ENCODE measurements around the gene SLC36A2. TPM values are rescaled to one million over a fixed set of nuclear protein-coding genes. Genes with fewer than 3 reads are reported as not detected.
"Not testable (repeated sequence)": the region's sequence is repeated elsewhere in the genome, so short reads cannot be mapped to it uniquely, and the experiment has no call there.

Gene SLC36A2
- polyA plus RNA-seq, 2 donors, result not detected

GRCh38 chr5:151313357-151313756 is 34.0 kb downstream of the SLC36A2 start:
- no peak overlapping the region for H3K4me3 ChIP-seq (ENCODE audit: low read depth in 1 of 2, low read length in 2 of 2)
- H3K9me3 ChIP-seq (ENCODE audit: control insufficient read depth in 2 of 2, insufficient read depth in 1 of 2, low read depth in 1 of 2, low read length in 1 of 2), result no peaks in the 10 kb centered on the region
- H3K27ac ChIP-seq (ENCODE audit: low read depth in 2 of 2, low read length in 1 of 2), result no peak overlapping the region
- no peaks in the 10 kb centered on the region for H3K4me1 ChIP-seq (ENCODE audit: control insufficient read depth in 2 of 2, insufficient read depth in 2 of 2, low read length in 1 of 2)
- 38 to 40% methylated on average over 2 of the region's 2 CpGs for WGBS, 2 donors
- no peaks in the 10 kb centered on the region for H3K36me3 ChIP-seq (ENCODE audit: control insufficient read depth in 2 of 2, insufficient read depth in 2 of 2, low read length in 1 of 2)
- H3K27me3 ChIP-seq (ENCODE audit: control insufficient read depth in 1 of 2, insufficient read depth in 2 of 2, low read length in 2 of 2), result no peaks in the 10 kb centered on the region

- Histone ChIP-seq H3K9me3 (ENCODE audit: control insufficient read depth in 2 of 2, insufficient read depth in 1 of 2, low read depth in 1 of 2, low read length in 1 of 2) (no peaks in the 10 kb centered on the region), H3K4me3 (ENCODE audit: low read depth in 1 of 2, low read length in 2 of 2) (no peak overlapping the region), H3K4me1 (ENCODE audit: control insufficient read depth in 2 of 2, insufficient read depth in 2 of 2, low read length in 1 of 2) (no peaks in the 10 kb centered on the region), H3K36me3 (ENCODE audit: control insufficient read depth in 2 of 2, insufficient read depth in 2 of 2, low read length in 1 of 2) (no peaks in the 10 kb centered on the region), H3K27me3 (ENCODE audit: control insufficient read depth in 1 of 2, insufficient read depth in 2 of 2, low read length in 2 of 2) (no peaks in the 10 kb centered on the region), H3K27ac (ENCODE audit: low read depth in 2 of 2, low read length in 1 of 2) (no peak overlapping the region)
- 72 to 78% methylated on average over 5 of the region's 5 CpGs for WGBS, 2 donors
Observed at GRCh38 chr5:151312756-151313324, 34.5 kb downstream of the SLC36A2 start.

GRCh38 chr5:151310932-151311331 is 36.4 kb downstream of the SLC36A2 start:
- no peak overlapping the region for H3K27ac ChIP-seq (ENCODE audit: low read depth in 2 of 2, low read length in 1 of 2)
- no peak overlapping the region for H3K4me3 ChIP-seq (ENCODE audit: low read depth in 1 of 2, low read length in 2 of 2)
- no peaks in the 10 kb centered on the region for H3K36me3 ChIP-seq (ENCODE audit: control insufficient read depth in 2 of 2, insufficient read depth in 2 of 2, low read length in 1 of 2)
- H3K9me3 ChIP-seq (ENCODE audit: control insufficient read depth in 2 of 2, insufficient read depth in 1 of 2, low read depth in 1 of 2, low read length in 1 of 2), result no peaks in the 10 kb centered on the region
- no peaks in the 10 kb centered on the region for H3K4me1 ChIP-seq (ENCODE audit: control insufficient read depth in 2 of 2, insufficient read depth in 2 of 2, low read length in 1 of 2)
- H3K27me3 ChIP-seq (ENCODE audit: control insufficient read depth in 1 of 2, insufficient read depth in 2 of 2, low read length in 2 of 2), result no peaks in the 10 kb centered on the region

- not testable (repeated sequence) for H3K27ac ChIP-seq (ENCODE audit: low read depth in 2 of 2, low read length in 1 of 2); H3K27me3 ChIP-seq (ENCODE audit: control insufficient read depth in 1 of 2, insufficient read depth in 2 of 2, low read length in 2 of 2); H3K4me1 ChIP-seq (ENCODE audit: control insufficient read depth in 2 of 2, insufficient read depth in 2 of 2, low read length in 1 of 2); H3K9me3 ChIP-seq (ENCODE audit: control insufficient read depth in 2 of 2, insufficient read depth in 1 of 2, low read depth in 1 of 2, low read length in 1 of 2); H3K4me3 ChIP-seq (ENCODE audit: low read depth in 1 of 2, low read length in 2 of 2); H3K36me3 ChIP-seq (ENCODE audit: control insufficient read depth in 2 of 2, insufficient read depth in 2 of 2, low read length in 1 of 2)
- WGBS, 2 donors, result 88 to 96% methylated on average over 15 of the region's 15 CpGs
Observed at GRCh38 chr5:151309821-151310220, 37.5 kb downstream of the SLC36A2 start.

- not testable (repeated sequence) for H3K27me3 ChIP-seq (ENCODE audit: control insufficient read depth in 1 of 2, insufficient read depth in 2 of 2, low read length in 2 of 2); H3K27ac ChIP-seq (ENCODE audit: low read depth in 2 of 2, low read length in 1 of 2); H3K4me1 ChIP-seq (ENCODE audit: control insufficient read depth in 2 of 2, insufficient read depth in 2 of 2, low read length in 1 of 2); H3K36me3 ChIP-seq (ENCODE audit: control insufficient read depth in 2 of 2, insufficient read depth in 2 of 2, low read length in 1 of 2); H3K4me3 ChIP-seq (ENCODE audit: low read depth in 1 of 2, low read length in 2 of 2); H3K9me3 ChIP-seq (ENCODE audit: control insufficient read depth in 2 of 2, insufficient read depth in 1 of 2, low read depth in 1 of 2, low read length in 1 of 2)
- 98% methylated on average over 23 to 27 of the region's 27 CpGs for WGBS, 2 donors
Observed at GRCh38 chr5:151309266-151309665, 38.1 kb downstream of the SLC36A2 start.

GRCh38 chr5:151303666-151304065 is 43.7 kb downstream of the SLC36A2 start, which contains the start of gene SLC36A3:
Gene SLC36A3 (minus strand): TSS chr5:151303766. CDS start chr5:151303354, 412 bp downstream.
- H3K27ac ChIP-seq (ENCODE audit: low read depth in 2 of 2, low read length in 1 of 2), result no peak within 1 kb of the TSS
- H3K36me3 ChIP-seq (ENCODE audit: control insufficient read depth in 2 of 2, insufficient read depth in 2 of 2, low read length in 1 of 2), result no peaks in the 10 kb centered on the region
- H3K9me3 ChIP-seq (ENCODE audit: control insufficient read depth in 2 of 2, insufficient read depth in 1 of 2, low read depth in 1 of 2, low read length in 1 of 2), result peaks cover 0 to 3% of the 10 kb centered on the region in 2 donors
- no peaks in the 10 kb centered on the region for H3K4me1 ChIP-seq (ENCODE audit: control insufficient read depth in 2 of 2, insufficient read depth in 2 of 2, low read length in 1 of 2)
- WGBS, 2 donors, result 84 to 87% methylated on average over 2 of the region's 2 CpGs
- no peak within 1 kb of the TSS for H3K4me3 ChIP-seq (ENCODE audit: low read depth in 1 of 2, low read length in 2 of 2)
- no peaks in the 10 kb centered on the region for H3K27me3 ChIP-seq (ENCODE audit: control insufficient read depth in 1 of 2, insufficient read depth in 2 of 2, low read length in 2 of 2)

- Histone ChIP-seq H3K4me3 (ENCODE audit: low read depth in 1 of 2, low read length in 2 of 2) (no peak overlapping the region), H3K27ac (ENCODE audit: low read depth in 2 of 2, low read length in 1 of 2) (no peak overlapping the region), H3K36me3 (ENCODE audit: control insufficient read depth in 2 of 2, insufficient read depth in 2 of 2, low read length in 1 of 2) (no peaks in the 10 kb centered on the region), H3K4me1 (ENCODE audit: control insufficient read depth in 2 of 2, insufficient read depth in 2 of 2, low read length in 1 of 2) (peaks cover 2 to 4% of the 10 kb centered on the region in 2 donors), H3K9me3 (ENCODE audit: control insufficient read depth in 2 of 2, insufficient read depth in 1 of 2, low read depth in 1 of 2, low read length in 1 of 2) (no peaks in the 10 kb centered on the region), H3K27me3 (ENCODE audit: control insufficient read depth in 1 of 2, insufficient read depth in 2 of 2, low read length in 2 of 2) (no peaks in the 10 kb centered on the region)
- 29 to 79% methylated on average over 6 of the region's 6 CpGs for WGBS, 2 donors
Observed at GRCh38 chr5:151298063-151298855, 49.1 kb downstream of the SLC36A2 start.

- WGBS, 2 donors, result 66 to 73% methylated on average over 2 of the region's 2 CpGs
- no peaks in the 10 kb centered on the region for H3K9me3 ChIP-seq (ENCODE audit: control insufficient read depth in 2 of 2, insufficient read depth in 1 of 2, low read depth in 1 of 2, low read length in 1 of 2)
- no peaks in the 10 kb centered on the region for H3K36me3 ChIP-seq (ENCODE audit: control insufficient read depth in 2 of 2, insufficient read depth in 2 of 2, low read length in 1 of 2)
- no peak overlapping the region for H3K27ac ChIP-seq (ENCODE audit: low read depth in 2 of 2, low read length in 1 of 2)
- H3K27me3 ChIP-seq (ENCODE audit: control insufficient read depth in 1 of 2, insufficient read depth in 2 of 2, low read length in 2 of 2), result no peaks in the 10 kb centered on the region
- H3K4me3 ChIP-seq (ENCODE audit: low read depth in 1 of 2, low read length in 2 of 2), result no peak overlapping the region
- H3K4me1 ChIP-seq (ENCODE audit: control insufficient read depth in 2 of 2, insufficient read depth in 2 of 2, low read length in 1 of 2), result peaks cover 2 to 4% of the 10 kb centered on the region in 2 donors
Observed at GRCh38 chr5:151296974-151297373, 50.4 kb downstream of the SLC36A2 start.

GRCh38 chr5:151296478-151296830 is 50.9 kb downstream of the SLC36A2 start:
- Histone ChIP-seq H3K36me3 (ENCODE audit: control insufficient read depth in 2 of 2, insufficient read depth in 2 of 2, low read length in 1 of 2) (no peaks in the 10 kb centered on the region), H3K4me1 (ENCODE audit: control insufficient read depth in 2 of 2, insufficient read depth in 2 of 2, low read length in 1 of 2) (peaks cover 2 to 4% of the 10 kb centered on the region in 2 donors), H3K4me3 (ENCODE audit: low read depth in 1 of 2, low read length in 2 of 2) (no peak overlapping the region), H3K27ac (ENCODE audit: low read depth in 2 of 2, low read length in 1 of 2) (no peak overlapping the region), H3K9me3 (ENCODE audit: control insufficient read depth in 2 of 2, insufficient read depth in 1 of 2, low read depth in 1 of 2, low read length in 1 of 2) (no peaks in the 10 kb centered on the region), H3K27me3 (ENCODE audit: control insufficient read depth in 1 of 2, insufficient read depth in 2 of 2, low read length in 2 of 2) (no peaks in the 10 kb centered on the region)
- WGBS, 2 donors, result 66 to 81% methylated on average over 1 of the region's 1 CpG
